Amygdala (tissue), 56 donors: Measurements from ENCODE around the gene LUC7L3.

Experiments used
- DNase-seq, 56 donors: peaks; one replicate each; lab custom pipeline; 2025; lab: John Stamatoyannopoulos, UW

LUC7L3 gene

GRCh38 chr17:50775926-50776325, 56.5 kb downstream of the LUC7L3 start:
- DNase-seq: no peak

- DNase-seq: no peak
These were observed 59.1 kb downstream of the LUC7L3 start for GRCh38 chr17:50778471-50778870.

- no peak for DNase-seq
These were observed 59.6 kb downstream of the LUC7L3 start for GRCh38 chr17:50778988-50779387.

- DNase-seq: no peak
These were observed 60.4 kb downstream of the LUC7L3 start for GRCh38 chr17:50779747-50780353.

DNA sequence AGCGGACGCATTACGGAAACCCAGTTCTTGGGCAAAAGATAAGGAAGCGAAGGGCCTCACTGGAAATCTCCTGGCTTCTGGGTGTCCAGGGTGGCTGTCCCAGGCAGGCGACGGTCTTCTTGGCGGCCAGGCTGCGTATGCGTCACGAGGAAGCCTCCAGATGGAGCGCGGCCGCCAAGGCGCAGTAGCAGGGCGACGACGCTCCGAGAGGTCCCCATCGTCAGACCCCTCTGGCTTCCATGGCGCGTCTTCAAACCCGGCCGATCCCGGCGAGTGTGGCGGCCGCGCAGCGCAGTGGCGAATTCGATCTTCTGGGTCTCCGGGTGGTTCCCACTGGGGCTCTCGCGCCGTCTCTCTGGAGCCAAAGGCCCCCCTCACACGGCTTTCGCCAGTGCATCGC, 61.8 kb downstream of the LUC7L3 start:
- DNase-seq: no peak

GRCh38 chr17:50783193-50783660, 63.8 kb downstream of the LUC7L3 start:
- DNase-seq: peak; percentile 16 to 91 (median 68)

DNA sequence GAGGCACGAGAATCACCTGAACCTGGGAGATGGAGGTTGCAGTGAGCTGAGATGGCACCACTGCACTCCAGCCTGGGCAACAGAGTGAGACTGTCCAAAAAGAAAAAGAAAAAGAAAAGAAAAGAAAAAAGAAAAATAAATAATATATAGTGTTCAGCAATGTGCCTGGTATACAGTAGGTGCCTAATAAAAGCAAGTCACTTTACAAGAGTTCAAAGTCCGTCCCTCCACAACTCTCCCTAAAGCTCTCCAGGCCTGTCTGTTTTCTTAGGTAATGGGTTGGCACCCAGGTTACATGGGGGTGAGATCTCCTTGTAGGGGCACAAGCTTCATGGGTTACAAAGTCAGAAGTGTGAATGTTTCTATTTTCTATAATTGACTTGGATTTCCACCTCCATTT, 64.5 kb downstream of the LUC7L3 start:
- no peak for DNase-seq

DNA sequence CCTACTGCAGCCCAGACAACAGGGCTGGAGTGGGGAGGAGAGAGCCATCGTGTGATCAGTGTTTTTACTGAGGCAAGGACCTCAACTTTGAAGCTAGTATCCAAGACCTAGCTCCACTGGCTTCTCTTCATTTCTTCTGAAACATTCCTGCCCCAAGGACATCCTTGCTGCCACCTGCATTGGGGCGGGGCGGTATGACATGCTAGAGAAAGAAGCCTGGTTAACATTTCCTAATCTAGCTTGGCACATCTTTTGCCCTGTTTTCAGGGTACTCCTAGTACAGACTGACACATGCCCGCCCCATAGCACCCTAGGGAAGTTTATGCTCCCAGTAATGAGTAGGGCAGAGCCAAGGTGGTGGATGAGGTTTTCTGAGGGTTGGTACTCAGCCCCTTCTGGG, 65.7 kb downstream of the LUC7L3 start:
- DNase-seq: no peak

DNA sequence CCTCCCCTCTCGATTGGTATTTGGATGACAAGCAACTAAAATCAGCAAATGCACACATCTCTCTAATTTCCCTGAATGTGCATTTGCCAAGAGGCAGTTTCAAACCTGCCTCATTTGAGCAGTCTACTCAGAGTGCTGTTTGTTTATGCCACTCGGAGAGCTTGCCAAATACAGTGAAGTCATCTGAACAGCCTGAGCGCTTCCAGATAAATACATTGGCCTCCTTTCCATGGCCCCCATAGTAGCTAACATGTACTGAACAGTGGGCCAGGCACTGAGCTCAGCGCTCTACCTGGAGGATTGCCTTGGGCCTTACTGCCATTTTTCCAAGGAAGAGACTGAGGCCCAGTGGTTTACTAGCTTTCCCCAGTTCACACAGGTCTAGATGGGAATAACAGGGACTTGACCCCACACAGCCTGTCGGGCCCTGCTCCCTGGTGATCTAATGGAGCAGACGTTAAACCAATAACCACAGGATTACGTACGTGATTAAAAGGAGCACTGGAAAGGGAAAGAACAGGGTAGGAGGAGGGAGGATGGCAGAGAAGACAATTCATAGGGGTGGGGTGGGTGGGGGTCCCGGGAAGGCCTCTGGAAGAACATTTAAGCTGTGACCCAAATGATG, 66.7 kb downstream of the LUC7L3 start:
- peak in 27 of 56 donors; percentile 5 to 55 (median 24) for DNase-seq

- no peak for DNase-seq
These were observed 67.7 kb downstream of the LUC7L3 start for GRCh38 chr17:50787106-50787505.

- no peak for DNase-seq
These were observed 71.2 kb downstream of the LUC7L3 start for GRCh38 chr17:50790618-50791017.

DNA sequence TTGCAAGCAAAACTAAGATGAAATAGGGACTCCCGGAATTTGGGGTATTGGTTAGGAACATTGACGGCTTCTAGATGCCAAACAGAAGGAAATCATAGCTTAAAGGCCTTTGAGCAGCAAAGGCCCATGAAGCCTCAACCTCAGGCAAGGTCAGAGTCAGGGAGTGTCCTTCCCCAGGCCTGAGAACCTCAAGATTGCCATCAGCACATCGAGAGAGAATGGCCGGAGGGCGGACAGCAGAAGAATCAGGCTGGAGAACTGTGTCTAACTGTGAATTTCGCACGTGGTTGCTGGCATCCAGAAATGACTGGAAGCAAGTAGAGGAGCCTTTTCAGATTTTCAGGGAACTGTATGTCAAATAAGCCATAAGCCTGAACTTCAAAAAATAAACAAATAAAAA, 72.7 kb downstream of the LUC7L3 start:
- no peak for DNase-seq

DNA sequence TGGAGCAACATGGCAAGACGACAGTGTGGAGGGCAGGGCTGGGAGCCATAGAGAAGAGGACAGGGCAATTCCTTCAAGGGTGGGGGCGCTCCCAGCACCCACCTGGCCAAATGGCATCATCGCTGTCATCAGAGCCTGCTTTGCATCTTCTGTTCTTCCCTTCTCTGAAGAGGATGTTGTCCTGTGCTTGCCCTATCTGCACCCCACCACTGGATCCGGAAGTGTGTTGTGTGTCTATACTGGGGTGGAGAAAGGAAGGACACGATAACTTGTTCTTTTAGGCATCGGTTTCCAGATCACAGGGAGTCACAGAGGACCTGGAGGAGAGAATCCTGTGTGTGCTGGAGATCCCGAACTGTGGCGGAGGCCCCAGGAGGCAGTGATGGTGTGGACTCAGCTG, 73.6 kb downstream of the LUC7L3 start:
- DNase-seq: no peak

DNA sequence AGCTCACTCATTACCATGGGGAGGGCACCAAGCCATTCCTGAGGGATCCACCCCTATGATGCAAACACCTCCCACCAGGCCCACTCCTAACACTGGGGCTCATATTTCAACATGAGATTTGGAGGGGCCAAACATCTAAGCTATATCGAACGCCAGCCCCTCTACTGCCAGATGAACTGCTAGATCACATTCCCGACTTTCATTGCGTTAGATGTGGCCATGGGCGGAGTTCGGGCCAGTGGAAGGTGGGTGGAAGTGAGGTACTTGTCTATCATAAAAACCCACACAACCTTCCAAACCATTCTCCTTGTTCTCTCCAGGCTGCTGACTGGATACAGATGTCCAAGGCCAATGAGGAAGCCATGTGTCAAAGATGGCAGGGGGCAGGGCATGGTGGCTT, 75.0 kb downstream of the LUC7L3 start:
- DNase-seq: no peak

DNA sequence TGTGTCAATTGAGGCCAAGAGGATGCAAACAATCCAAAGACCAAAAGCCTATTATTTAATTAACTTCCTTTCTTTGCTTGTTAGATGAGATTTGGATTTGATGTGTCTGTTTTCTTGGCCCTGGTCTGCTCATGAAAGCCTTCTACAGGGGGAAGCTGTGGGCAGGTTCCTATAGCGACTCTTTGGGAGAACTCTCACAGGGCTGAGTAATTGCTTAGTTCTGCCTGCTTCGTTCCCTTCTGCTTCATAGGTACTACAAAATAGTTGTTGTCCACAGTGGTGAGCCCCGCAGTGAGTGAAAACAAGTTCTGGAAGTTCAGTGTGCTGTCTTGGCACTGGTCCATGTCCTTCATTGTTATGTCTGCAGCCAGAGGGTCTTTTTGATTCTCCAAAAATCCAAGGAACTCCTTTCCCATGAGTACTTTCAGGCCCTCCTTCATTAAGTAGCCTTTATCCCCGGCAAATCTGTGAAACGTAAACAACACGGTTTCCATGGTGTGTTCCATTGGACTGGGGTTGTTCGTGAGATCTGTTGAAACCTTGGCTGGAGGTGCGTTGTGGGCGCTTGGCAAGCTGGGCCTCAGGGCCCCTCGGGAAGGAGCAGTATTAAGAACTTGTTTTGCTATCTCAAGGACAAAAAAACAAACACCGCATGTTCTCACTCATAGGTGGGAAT, 77.9 kb downstream of the LUC7L3 start:
- no peak for DNase-seq

DNA sequence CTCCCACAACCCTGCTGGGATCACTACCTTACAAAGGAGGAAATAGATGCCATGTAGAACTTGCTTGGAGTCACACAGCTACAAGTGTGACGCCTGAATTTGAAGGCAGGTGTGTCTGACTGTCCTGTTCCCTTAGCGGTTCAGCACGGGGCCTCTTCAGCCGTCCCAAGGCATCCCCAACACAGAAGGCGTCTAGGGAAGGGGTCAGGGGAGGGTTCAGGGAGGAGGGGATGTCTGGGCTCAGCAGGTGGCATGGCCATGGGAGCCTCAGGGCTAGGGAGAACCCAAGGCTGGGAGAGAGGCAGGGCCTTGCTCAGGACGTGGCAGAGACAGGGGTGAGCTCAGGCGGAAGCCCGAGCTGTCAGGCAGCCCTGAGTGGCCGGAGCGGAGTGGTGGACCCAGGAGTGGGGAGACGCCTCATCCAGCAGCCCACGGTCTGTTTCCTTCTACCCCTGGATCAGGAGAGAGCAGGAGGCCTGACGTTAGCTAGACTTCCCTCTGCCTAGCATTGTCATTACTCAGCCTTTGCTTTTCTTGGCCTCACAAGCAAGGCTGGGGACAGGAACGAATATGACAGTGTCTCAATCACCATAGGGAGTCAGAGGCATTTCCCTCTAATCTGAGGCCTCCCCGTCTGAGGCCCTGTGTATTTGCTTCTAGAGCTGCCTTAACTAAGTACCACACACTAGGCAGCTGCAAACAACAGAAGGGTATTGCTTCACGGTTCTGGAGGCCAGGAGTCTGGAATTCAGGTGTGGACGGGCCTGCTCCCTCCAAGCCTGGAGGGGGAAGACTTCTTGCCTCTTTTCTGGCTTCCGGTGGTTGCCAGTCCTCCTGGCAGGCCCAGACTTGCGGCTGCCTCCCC, 79.3 kb downstream of the LUC7L3 start:
- no peak for DNase-seq

GRCh38 chr17:50799582-50799981, 80.2 kb downstream of the LUC7L3 start:
- DNase-seq: no peak

DNA sequence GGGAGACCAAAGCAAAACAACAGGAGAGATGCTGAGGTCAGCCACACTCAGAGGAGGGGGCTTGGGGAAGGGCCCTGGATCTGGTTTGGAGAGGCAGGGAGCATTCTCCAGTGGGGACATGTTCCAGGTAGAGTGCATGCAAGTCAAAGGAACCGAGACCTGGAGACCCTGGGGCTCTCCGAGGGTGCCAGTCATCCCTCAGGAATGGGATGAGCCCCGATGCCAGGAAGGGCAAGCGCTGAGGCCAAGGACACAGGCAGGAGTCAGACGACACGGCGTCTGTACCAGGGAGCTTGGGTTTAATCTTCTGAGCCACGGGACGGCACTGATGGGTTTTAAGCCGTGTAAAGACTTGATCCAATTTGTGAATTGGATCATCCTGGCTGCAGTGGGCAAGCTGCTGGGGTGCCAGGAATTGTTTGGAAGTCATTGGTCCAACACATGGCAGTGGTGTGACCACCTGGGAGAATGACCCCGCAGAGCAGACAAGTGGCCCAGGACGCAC, 80.8 kb downstream of the LUC7L3 start:
- no peak for DNase-seq

GRCh38 chr17:50802609-50803571, 83.5 kb downstream of the LUC7L3 start:
- DNase-seq: no peak

DNA sequence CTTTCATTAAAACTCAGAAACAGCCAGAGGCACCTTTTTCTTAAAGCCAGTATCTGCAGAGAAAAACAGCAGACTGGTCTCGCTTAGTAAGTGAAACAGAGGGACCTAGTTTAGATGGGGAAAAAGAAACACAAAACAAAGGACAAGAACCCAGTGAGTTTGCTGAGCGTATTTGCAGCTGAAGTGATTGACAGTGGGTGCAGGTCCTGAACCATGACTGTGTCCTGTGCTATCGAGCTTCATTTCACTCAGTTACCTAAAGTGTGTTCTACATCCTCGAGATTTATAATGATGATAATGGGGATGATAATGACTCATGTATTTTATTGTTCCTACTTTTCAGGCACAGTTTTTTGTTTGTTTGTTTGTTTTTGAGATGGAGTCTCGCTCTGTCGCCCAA, 84.3 kb downstream of the LUC7L3 start:
- DNase-seq: no peak
